K562 (cell line): ENCODE measurements around the gene C6orf47. TPM values are rescaled to one million over a fixed set of nuclear protein-coding genes. Genes with fewer than 3 reads are reported as not detected.
A peak's percentile ranks its signal among the peaks of the same experiment; 100 is the strongest.

ENCODE experiments used
- DDX20 ChIP-seq: fragments of 450-650 bp; IDR thresholded peaks from 2 replicates; pipeline ENCODE4 v1.6.1; 2016; ENCODE audit warnings: missing genetic modification characterization, low read depth, mild to moderate bottlenecking, missing compliant biosample characterization, moderate library complexity
- ESRRA ChIP-seq: fragments of 450-650 bp; IDR thresholded peaks from 2 replicates; pipeline ENCODE4 v1.6.1; 2014; ENCODE audit warnings: low read depth, mild to moderate bottlenecking, moderate library complexity, borderline replicate concordance
- GABPA ChIP-seq: fragments of 200-800 bp; sonication (Bioruptor generic); conservative IDR thresholded peaks from 2 replicates; pipeline ENCODE4 v1.6.1; 2016; ENCODE audit warnings: low read depth, missing genetic modification characterization, missing compliant biosample characterization
- GABPB1 ChIP-seq: sonication (generic); formaldehyde crosslinking; IDR thresholded peaks from 2 replicates; pipeline ENCODE4 v1.8.0; 2022; ENCODE audit warnings: mild to moderate bottlenecking, missing genetic modification reagents
- HIVEP1 ChIP-seq: fragments of 250-450 bp; sonication (Bioruptor Pico); IDR thresholded peaks from 2 replicates; pipeline ENCODE4 v1.4.0; 2020; ENCODE audit warnings: mild to moderate bottlenecking
- LARP7 ChIP-seq: fragments of 450-650 bp; IDR thresholded peaks from 2 replicates; pipeline ENCODE4 v1.6.1; 2016
- MED1 ChIP-seq: sonication (generic); formaldehyde crosslinking; IDR thresholded peaks from 2 replicates; pipeline ENCODE4 v1.8.1; 2023; ENCODE audit warnings: missing genetic modification reagents, borderline replicate concordance
- MGA ChIP-seq: fragments of 450-650 bp; IDR thresholded peaks from 2 replicates; pipeline ENCODE4 v1.6.1; 2016; ENCODE audit warnings: mild to moderate bottlenecking, moderate library complexity
- NFXL1 ChIP-seq: fragments of 450-650 bp; formaldehyde crosslinking; IDR thresholded peaks from 2 replicates; pipeline ENCODE4 v1.4.0; 2021; ENCODE audit warnings: mild to moderate bottlenecking
- TCF3 ChIP-seq: sonication (generic); formaldehyde crosslinking; IDR thresholded peaks from 2 replicates; pipeline ENCODE4 v1.4.0; 2020; ENCODE audit warnings: mild to moderate bottlenecking, missing genetic modification reagents
- USF2 ChIP-seq: sonication (generic); formaldehyde crosslinking; IDR thresholded peaks from 2 replicates; pipeline ENCODE4 v1.5.0; 2020; ENCODE audit warnings: missing genetic modification reagents
- ZHX1 ChIP-seq: fragments of 150-350 bp; conservative IDR thresholded peaks from 2 replicates; pipeline ENCODE4 v1.6.1; 2014; ENCODE audit warnings: low read length
- ZNF707 ChIP-seq: fragments of 250-450 bp; sonication (Bioruptor Pico); conservative IDR thresholded peaks from 2 replicates; pipeline ENCODE4 v1.8.0; 2022; ENCODE audit warnings: inconsistent platforms, mild to moderate bottlenecking, moderate library complexity
- polyA plus RNA-seq, 8 experiments: library from polyadenylated mRNA; depleted of rRNA in 4 of 8; stranded (reverse) in 5 of 8; unstranded in 3 of 8; fragments of >200 nt; fragmentation: Nextera tagmentation in 2 of 8; fragmentation: Illumina TruSeq in 1 of 8; extraction: Ambion mirVana in 2 of 8; extraction: Trizol in 1 of 8; gene quantifications; 2 replicates each; pipeline versions ENCODE4 v1.2.1 to v1.2.3, GENCODE V29; 2011 to 2014; ENCODE audit warnings: inconsistent platforms in 1 of 8, missing spikeins in 1 of 8
- total RNA-seq, 7 experiments: library from RNA; depleted of rRNA in 6 of 7; stranded (reverse); fragments of >200 nt in 6 of 7; fragmentation: Illumina TruSeq in 2 of 7; extraction: Trizol in 2 of 7; gene quantifications; 2 replicates each; pipeline versions ENCODE4 v1.2.1 to v1.2.3, GENCODE V29; 2011 to 2021; ENCODE audit warnings: low replicate concordance in 1 of 7

C6orf47 gene
- total and polyA plus RNA-seq, 9 of the 15 experiments (the other 6 are each of a cell fraction or from before 2014, with no cell fraction given) = 0.14 to 43.8 (median 27.0) TPM

- TF ChIP-seq TCF3 (CRISPR knock-in tag) (peak; percentile 21; the same call in 1 of the 2 replicates), GABPA (tag) (peak; percentile 65), MGA (no peak), HIVEP1 (CRISPR knock-in tag) (peak; percentile 85), DDX20 (no peak), ESRRA (no peak), MED1 (CRISPR knock-in tag) (no peak), LARP7 (peak; percentile 85; the same call in 1 of the 2 replicates), ZHX1 (no peak; the same call in 1 of the 2 replicates), USF2 (no peak), NFXL1 (CRISPR knock-in tag) (0 out of 2 replicates have a peak, but pooled peaks have one; percentile 55), ZNF707 (CRISPR knock-in tag) (no peak), GABPB1 (CRISPR knock-in tag) (peak; percentile 81)
Measured at GRCh38 chr6:31620586-31621319, 39.8 kb downstream of the C6orf47 start, which contains the start of gene PRRC2A (continued).
